Stimulated activated CD4-positive, alpha-beta T cell treated with anti-CD3 and anti-CD28 coated beads, Interleukin-12 subunit alpha, Interleukin-12 subunit beta, amount 100 ng/mL, for 4 hours (primary cell): ENCODE results near the gene CIAO2A.

Experiments used
- DNase-seq: peaks from one replicate; pipeline ENCODE4 v3.0.0-alpha.2; 2020

Gene CIAO2A

DNA sequence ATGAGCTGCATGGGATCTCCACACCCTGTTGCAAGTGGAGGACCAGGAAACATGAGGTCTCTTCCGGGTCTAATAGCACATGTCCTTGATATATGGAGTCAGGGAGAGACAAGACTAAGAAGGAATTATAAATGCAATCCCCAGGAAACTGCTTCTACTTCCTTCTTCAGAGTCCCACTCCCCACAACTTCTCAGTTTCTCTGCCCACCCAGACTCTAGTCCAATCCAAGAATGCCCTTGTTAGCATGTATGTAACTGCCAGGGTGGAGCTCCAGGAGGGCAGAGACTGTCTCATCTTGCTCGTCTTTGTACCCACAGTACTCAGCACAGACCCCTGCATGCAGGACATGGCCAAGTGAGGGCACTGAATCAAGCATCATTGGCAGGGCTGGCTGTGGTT lies 55.7 kb downstream of the CIAO2A start:
- DNase-seq, result no peak

DNA sequence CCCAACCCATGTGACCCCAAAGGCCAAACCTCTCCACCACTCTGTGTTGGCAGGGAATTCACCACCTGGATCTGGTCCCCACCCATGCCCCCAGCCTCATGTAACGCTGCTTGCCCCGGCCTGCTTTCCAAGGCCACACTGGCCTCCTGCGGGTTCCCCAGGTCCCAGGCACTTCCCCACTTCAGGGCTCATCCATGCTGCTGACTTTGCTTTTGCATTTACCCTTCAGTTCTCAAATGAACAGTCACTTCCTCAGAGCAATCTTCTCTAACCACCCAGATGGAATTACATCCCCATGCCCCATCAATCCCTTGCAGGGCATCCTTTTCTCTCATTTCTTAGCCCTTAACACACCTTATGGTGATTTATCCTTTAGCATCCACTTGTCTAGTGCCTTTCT lies 56.5 kb downstream of the CIAO2A start:
- no peak for DNase-seq

DNA sequence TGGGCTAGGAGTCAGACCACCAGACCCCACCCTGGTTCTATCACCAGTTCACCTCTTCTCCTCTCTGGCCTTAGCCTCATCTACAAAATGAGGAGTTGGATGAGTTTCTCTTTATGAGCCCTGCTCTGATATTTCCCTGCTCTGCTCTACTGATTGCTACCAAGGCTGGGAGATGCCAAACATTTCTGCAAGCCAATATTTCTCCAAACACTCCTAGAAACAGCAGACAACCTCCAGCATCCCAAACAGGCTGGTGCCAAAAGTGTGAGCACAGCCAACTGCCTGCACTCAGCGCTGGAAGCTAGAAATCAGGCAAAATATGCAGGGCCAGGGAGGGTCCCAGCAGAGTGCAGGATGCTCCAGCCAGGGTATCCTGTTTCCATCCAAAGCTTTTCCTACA lies 58.1 kb downstream of the CIAO2A start:
- DNase-seq, result no peak

DNA sequence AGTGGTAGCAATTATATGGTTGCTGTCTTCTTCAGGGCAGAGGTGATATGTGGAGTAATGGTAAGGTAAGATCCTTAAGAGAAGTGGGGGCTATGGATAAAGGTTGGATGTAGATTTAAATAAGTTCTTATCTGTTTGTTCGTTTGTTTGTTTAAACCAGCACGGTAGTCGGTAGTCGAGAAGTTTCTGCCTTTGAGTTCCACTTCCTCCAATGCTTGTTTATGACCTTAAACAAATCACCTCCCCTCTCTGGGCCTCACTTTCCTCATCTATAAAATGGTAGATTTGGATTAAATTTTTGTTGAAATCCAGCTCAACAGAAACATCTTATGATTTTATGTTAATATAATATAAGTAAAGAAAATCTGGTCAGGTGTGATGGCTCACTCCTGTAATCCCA lies 59.1 kb downstream of the CIAO2A start:
- DNase-seq, result no peak

DNA sequence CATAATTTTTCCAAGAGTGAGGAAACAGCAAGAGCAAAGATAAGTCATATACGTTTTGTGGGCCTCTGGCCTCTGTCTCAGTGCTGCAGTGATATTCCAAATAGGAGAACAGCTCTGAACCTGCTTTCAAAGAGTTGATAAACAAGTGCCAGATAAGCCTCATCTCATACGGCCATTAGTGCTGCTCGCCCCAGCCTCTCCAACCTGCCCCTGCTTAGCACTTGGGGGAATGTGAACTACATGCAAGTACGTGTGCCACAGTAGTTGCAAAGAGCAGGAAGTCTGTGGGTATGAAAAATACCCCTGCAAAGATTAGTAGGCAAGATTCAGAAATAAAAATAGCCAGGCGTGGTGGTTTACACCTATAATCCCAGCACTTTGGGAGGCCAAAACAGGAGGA lies 61.3 kb downstream of the CIAO2A start:
- DNase-seq, result no peak

DNA sequence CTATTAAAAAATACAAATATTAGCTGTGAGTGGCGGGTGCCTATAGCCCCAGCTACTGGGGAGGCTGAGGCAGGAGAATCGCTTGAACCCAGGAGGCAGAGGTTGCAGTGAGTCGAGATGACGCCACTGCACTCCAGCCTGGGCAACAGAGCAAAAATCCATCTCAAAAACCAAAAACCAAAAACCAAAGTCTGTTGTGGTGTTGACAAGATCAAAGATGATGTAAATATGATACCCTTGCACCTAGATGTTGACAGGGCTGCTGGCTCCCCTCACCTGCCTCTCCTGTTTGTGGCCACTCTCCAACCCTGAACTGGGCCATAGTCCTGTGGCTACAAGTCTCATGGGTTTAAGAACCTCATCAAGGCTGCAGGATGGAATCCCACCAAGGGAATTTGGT lies 63.5 kb downstream of the CIAO2A start:
- DNase-seq, result no peak

DNA sequence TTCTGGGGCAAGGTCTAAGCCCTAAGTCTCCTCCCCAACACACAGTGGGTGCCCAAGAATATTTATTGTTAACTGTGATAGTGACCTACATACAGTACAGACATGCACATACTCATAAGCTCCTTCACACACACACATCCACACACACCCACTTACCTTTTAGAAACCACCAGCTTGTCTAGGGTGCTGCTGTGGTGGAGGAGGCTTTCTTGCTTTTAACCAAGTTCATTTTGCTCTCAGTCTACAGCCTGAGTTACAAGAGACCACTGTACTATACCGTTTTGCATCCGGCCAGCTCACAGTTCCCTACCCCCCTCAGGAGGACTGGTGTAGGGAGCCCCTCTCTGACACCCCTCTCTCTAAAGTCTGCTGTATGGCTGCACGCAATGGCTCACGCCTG lies 64.0 kb downstream of the CIAO2A start:
- no peak for DNase-seq

DNA sequence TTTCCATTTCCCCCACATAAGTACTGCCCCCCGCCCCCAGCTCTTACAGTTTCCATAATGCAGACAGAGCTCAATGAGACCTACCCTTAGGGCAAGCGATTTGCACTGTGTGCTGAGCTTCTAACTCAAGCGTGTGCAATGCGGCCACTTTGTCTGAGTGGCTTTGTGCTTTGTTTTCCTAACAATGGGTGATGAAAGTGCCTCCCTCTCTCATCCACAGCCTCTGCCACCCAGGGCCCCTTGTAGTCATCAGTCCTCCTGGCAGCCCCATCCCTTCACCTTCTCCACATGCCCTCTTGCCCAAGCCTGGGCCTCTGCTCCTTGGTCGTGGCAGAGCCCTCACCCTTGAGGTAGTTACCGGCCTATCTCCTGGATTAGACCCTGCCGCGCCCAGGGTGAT lies 64.5 kb downstream of the CIAO2A start:
- no peak for DNase-seq

DNA sequence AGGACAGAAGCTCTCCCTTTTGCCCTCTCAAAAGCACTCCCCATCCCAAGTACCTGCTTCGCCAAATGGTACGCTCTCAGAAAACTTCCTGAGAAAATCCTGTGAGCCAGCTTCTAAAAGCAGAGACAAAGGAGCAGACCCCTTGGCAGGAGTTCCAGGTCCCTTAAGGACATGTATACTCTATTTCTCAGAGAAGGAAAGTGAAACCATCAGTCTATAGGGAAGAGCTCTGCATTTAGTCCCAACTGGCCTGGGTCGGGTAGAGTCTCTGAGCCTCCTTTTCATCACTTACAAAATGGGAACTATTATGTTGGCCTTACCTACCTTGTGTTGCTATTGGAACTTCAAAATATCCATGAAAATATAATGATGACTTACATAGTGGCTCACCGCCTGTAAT lies 67.0 kb downstream of the CIAO2A start:
- no peak for DNase-seq

DNA sequence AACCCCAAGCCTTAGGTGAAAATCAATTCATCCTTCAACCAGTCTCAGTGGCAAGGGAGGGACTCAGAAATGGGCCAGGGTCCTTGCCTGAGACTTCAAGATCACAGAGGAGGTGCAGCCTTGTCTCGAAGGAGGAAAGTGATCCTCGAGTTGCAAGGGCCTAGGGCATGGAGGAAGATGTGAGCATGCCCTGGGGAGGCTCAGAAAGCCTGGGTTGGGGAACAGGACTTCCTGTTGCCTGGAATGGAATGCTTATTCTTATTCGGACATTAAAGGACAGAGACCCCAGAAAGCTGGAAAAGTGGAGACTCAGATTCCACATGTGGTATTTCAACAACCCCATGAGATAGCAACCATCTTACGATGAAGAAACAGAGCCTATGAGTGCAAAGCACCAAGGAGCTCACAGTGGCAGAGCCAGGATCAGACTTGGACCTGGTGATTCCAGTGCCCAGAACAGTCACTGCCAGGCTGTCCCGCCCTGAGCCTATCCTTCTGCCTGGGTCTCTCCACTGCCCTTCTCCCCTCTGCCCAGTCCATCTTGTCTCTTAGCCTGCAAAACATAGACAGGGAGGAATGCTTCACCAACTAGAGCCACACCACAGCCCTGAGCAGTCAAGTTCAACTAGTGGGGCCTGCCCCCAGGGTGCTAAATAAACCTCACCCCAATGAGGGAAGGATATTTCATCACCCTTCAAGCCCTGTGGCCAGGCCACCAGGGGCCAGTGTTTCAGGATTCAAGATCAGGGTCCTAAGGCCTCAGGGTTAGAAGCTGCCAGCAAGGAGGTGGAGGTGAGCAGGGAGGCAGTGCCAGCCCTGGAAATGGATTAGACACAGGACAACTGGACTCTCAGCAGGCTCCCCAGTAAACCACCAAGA lies 69.2 kb downstream of the CIAO2A start:
- DNase-seq, result no peak

DNA sequence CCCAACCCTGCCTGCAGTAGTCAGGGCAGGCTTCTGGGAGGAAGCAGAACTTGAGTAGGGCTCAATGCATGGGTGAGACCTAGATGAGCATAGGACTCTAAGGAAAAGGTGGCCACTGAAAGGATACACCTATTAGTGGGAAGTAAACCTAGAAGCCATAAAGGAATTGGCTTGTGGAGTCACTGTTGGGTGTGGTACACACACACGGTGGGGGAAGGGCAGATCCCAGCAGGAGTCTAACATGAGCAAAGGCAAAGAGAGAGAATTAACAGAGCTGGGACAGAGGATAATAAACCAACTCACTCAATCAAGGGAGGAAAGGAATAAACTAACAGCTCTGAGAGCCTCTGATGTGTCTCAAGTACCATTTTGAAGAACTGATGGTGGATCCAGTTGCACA lies 70.4 kb downstream of the CIAO2A start:
- no peak for DNase-seq

DNA sequence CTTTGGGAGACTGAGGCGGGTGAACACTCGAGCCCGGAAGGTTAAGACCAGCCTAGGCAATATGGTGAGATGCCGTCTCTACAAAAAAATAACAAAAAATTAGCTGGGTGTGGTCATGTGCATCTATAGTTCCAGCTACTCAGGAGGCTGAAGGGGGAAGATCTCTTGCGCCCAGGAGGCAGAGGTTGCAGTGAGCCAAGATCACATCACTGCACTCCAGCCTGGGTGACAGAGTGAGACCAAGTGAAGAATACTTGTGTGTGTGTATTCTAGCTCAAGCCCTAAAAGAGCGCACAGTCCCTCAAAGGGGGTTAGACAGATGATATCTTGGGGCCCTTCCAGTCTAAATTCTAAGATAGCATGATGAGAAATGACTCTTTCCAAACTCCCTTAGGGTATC lies 71.1 kb downstream of the CIAO2A start:
- DNase-seq, result no peak
